ENCODE data around the gene RPL21. TPM values are rescaled to one million over a fixed set of nuclear protein-coding genes. Genes with fewer than 3 reads are reported as not detected.

The RPL21 gene
- total and polyA plus RNA-seq, 2 experiments from 2014 or later, result 358 to 960 TPM

DNA sequence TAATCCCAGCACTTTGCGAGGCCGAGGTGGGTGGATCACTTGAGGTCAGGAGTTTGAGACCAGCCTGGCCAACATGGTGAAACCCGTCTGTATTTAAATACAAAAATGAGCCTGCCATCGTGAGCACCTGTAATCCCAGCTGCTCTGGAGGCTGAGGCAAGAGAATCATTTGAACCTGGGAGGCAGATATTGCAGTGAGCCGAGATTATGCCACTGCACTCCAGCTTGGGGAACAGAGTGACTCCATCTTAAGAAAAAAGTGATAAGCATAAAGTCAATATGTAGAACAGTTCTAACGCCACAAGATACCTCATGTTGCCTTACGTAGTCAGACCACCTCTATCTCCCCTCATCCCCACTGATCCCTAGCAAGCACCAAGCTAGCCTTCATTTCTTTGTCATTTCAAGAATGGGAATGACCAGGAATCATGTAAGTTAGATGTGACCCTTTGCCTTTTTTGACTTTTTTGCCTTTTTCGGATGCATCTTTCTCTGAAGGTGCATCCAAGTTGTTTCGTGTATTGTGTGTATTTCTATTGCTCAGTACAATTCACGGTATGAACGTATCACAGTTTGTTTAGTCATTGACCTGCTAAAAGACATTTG, 6.4 kb downstream of the RPL21 start:
- Histone ChIP-seq H3K4me2 (no peak overlapping the region), H3K9me2 (replicated peaks; ENCODE audit: insufficient read depth) (no peaks in the 10 kb centered on the region), H3K4me1 (ENCODE audit: insufficient read depth) (peaks cover 10% of the 10 kb centered on the region), H3K4me3 (no peak overlapping the region), H3K79me2 (peaks cover 55% of the 10 kb centered on the region), H3K36me3 (replicated peaks; ENCODE audit: insufficient read depth, low read depth) (no peaks in the 10 kb centered on the region), H3K27ac (no peak overlapping the region), H2AFZ (no peak overlapping the region), H4K20me1 (ENCODE audit: insufficient read depth, poor library complexity, severe bottlenecking) (peaks cover 53% of the 10 kb centered on the region), H3K27me3 (no peaks in the 10 kb centered on the region), H3K9me3 (ENCODE audit: low read depth) (no peaks in the 10 kb centered on the region)
- WGBS (ENCODE audit: low lambda C conversion rate, missing lambda C conversion rate), result 94% methylated on average over 11 of the region's 11 CpGs
- no peak for DNase-seq (ENCODE audit: low spot score)
- no peak for TF ChIP-seq EZH2phosphoT487 (IDR thresholded peaks at IDR 0.05; ENCODE audit: low read depth, severe bottlenecking, unreplicated experiment)

DNA sequence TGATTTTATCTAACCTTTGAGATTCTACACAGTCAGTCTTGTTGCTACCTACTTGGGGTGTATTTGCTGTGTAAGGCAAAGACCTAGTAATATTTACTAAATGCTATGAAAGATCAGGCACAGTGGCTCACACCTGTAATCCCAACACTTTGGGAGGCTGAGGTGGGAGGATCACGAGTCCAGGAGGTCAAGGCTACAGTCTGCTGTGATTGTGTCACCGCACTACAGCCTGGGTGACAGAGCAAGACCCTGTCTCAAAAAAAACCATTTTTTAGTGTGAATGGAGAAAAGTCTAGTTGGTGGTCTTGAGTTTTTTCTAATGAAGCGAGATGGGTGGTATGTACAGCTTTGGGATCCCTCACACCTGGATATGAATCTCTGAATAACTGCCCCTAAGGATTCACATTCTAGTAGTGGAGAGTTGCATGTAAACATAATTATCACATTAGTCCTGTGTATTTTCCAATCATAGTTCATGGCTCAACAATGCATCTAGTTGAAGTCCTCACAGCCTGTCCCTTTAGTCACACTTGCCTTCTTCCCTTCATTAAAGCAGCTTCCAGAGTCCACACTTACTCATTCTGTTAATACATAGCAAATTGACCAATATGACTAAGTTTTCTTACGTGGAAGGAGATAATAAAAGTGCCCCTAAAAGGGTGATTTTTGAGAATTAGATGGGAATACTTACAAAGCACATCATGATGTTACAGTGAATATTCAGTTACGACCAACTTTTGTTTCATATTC, 7.5 kb downstream of the RPL21 start:
- no peak overlapping the region for H3K27ac ChIP-seq
- H3K36me3 ChIP-seq (replicated peaks; ENCODE audit: insufficient read depth, low read depth), result no peaks in the 10 kb centered on the region
- no peak overlapping the region for H2AFZ ChIP-seq
- TF ChIP-seq, protein P1, sequence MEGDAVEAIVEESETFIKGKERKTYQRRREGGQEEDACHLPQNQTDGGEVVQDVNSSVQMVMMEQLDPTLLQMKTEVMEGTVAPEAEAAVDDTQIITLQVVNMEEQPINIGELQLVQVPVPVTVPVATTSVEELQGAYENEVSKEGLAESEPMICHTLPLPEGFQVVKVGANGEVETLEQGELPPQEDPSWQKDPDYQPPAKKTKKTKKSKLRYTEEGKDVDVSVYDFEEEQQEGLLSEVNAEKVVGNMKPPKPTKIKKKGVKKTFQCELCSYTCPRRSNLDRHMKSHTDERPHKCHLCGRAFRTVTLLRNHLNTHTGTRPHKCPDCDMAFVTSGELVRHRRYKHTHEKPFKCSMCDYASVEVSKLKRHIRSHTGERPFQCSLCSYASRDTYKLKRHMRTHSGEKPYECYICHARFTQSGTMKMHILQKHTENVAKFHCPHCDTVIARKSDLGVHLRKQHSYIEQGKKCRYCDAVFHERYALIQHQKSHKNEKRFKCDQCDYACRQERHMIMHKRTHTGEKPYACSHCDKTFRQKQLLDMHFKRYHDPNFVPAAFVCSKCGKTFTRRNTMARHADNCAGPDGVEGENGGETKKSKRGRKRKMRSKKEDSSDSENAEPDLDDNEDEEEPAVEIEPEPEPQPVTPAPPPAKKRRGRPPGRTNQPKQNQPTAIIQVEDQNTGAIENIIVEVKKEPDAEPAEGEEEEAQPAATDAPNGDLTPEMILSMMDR (IDR thresholded peaks at IDR 0.05; ENCODE audit: poor library complexity), result no peak
- TF ChIP-seq EZH2 (IDR thresholded peaks at IDR 0.05; ENCODE audit: borderline replicate concordance) (no peak), EZH2phosphoT487 (IDR thresholded peaks at IDR 0.05; ENCODE audit: low read depth, severe bottlenecking, unreplicated experiment) (no peak)
- H3K4me2 ChIP-seq, result no peak overlapping the region
- no peak for DNase-seq (ENCODE audit: low spot score)
- H3K79me2 ChIP-seq, result peaks cover 44% of the 10 kb centered on the region
- WGBS (ENCODE audit: low lambda C conversion rate, missing lambda C conversion rate), result 97% methylated on average over 5 of the region's 5 CpGs
- H3K4me3 ChIP-seq, result no peak overlapping the region
- peaks cover 42% of the 10 kb centered on the region for H4K20me1 ChIP-seq (ENCODE audit: insufficient read depth, poor library complexity, severe bottlenecking)
- H3K4me1 ChIP-seq (ENCODE audit: insufficient read depth), result peaks cover 3% of the 10 kb centered on the region
- no peaks in the 10 kb centered on the region for H3K9me3 ChIP-seq (ENCODE audit: low read depth)
- no peaks in the 10 kb centered on the region for H3K27me3 ChIP-seq
- no peaks in the 10 kb centered on the region for H3K9me2 ChIP-seq (replicated peaks; ENCODE audit: insufficient read depth)

DNA sequence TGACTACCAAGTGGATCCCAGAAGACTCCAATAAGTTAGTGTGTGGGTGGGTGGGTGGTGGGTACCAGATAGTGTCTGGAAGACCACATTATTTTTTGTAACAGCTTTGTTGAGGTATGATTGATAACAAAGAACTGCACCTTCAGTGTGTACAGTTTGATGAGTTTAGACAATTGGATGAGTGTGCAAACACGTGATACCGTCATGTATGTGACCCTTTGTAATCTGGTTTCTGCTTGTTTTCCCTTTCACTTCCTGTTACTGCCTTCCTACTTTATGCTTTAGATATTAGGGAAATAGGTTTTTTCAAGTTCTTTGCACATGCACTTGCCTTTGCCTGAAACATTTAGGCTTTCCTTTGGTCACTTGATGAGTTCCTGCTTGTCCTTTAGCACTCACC, 8.5 kb downstream of the RPL21 start:
- H3K79me2 ChIP-seq, result peaks cover 34% of the 10 kb centered on the region

More for the DNA sequence above, 8.5 kb downstream of the RPL21 start:
- Histone ChIP-seq H3K36me3 (replicated peaks; ENCODE audit: insufficient read depth, low read depth) (no peaks in the 10 kb centered on the region), H3K27me3 (no peaks in the 10 kb centered on the region), H3K27ac (peak overlapping the region; percentile 36), H3K4me1 (ENCODE audit: insufficient read depth) (no peaks in the 10 kb centered on the region), H3K9me3 (ENCODE audit: low read depth) (no peaks in the 10 kb centered on the region), H3K4me3 (no peak overlapping the region), H3K4me2 (no peak overlapping the region), H3K9me2 (replicated peaks; ENCODE audit: insufficient read depth) (no peaks in the 10 kb centered on the region), H2AFZ (no peak overlapping the region), H4K20me1 (ENCODE audit: insufficient read depth, poor library complexity, severe bottlenecking) (peaks cover 34% of the 10 kb centered on the region)
- 87% methylated on average over 2 of the region's 2 CpGs for WGBS (ENCODE audit: low lambda C conversion rate, missing lambda C conversion rate)
- TF ChIP-seq, protein P1 (IDR thresholded peaks at IDR 0.05; ENCODE audit: poor library complexity), result no peak
- no peak for TF ChIP-seq EZH2 (IDR thresholded peaks at IDR 0.05; ENCODE audit: borderline replicate concordance)
- no peak for TF ChIP-seq EZH2phosphoT487 (IDR thresholded peaks at IDR 0.05; ENCODE audit: low read depth, severe bottlenecking, unreplicated experiment)
- DNase-seq (ENCODE audit: low spot score), result no peak
